ENCODE results near the gene TPPP.

TPPP gene

GRCh38 chr5:620586-621180, 72.5 kb downstream of the TPPP start:
- Histone ChIP-seq H4K20me1 (ENCODE audit: low read depth, low read length) (no peaks in the 10 kb centered on the region), H3K36me3 (ENCODE audit: low read length) (peaks cover 3% of the 10 kb centered on the region; the same call in 1 of the 2 replicates), H2AFZ (ENCODE audit: low read depth, low read length, severe bottlenecking) (no peak overlapping the region)

DNA sequence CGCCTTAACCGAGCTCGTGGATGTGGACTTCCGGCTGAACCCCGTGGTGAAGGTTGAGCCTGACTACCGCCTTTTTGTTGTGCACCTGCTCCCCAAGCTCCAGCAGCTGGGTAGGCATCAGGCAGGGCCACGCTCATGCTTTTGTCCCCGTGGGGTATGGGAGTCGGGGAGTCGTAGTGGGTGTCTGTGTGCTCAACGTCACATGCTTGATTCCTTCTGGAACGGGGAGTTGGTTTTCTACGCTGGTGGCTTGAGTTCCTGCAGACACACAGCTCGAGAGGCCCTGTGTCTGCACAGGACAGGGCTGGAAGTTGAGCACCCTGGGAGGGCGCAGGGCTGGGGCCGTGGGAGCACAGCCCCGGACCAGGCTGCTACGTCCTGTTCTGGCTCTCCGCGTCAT, 73.0 kb downstream of the TPPP start:
- no peak overlapping the region for H3K27ac ChIP-seq (ENCODE audit: low read depth, low read length)
- no peaks in the 10 kb centered on the region for H3K9me3 ChIP-seq (ENCODE audit: insufficient read depth, low read length)
- H3F3A ChIP-seq (ENCODE audit: insufficient read depth) = no peaks in the 10 kb centered on the region
- H3K4me3 ChIP-seq (ENCODE audit: insufficient read depth, low read length, poor library complexity, severe bottlenecking) = no peak overlapping the region
- no peaks in the 10 kb centered on the region for H3K9me2 ChIP-seq (replicated peaks; ENCODE audit: insufficient read depth, low read length)
- peaks cover 28% of the 10 kb centered on the region for H3K79me2 ChIP-seq (ENCODE audit: insufficient read depth, low read length)
- H3K4me2 ChIP-seq (ENCODE audit: low read depth, low read length, poor library complexity, severe bottlenecking) = no peak overlapping the region
- peaks cover 3% of the 10 kb centered on the region; the same call in 1 of the 2 replicates for H3K36me3 ChIP-seq (ENCODE audit: low read length)
- no peaks in the 10 kb centered on the region for H3K27me3 ChIP-seq (ENCODE audit: low read length)
- H3K9ac ChIP-seq (ENCODE audit: low read length) = no peak overlapping the region
- no peak overlapping the region for H2AFZ ChIP-seq (ENCODE audit: low read depth, low read length, severe bottlenecking)
- H4K20me1 ChIP-seq (ENCODE audit: low read depth, low read length) = no peaks in the 10 kb centered on the region
- no peak for TF ChIP-seq CTCF (IDR thresholded peaks at IDR 0.05; ENCODE audit: insufficient read depth, low read length, poor library complexity, severe bottlenecking)
- no peak for TF ChIP-seq EZH2phosphoT487 (conservative IDR thresholded peaks at IDR 0.05; ENCODE audit: low read length)

More at GRCh38 chr5:620586-621180, 72.5 kb downstream of the TPPP start:
- no peaks in the 10 kb centered on the region for H3K9me2 ChIP-seq (replicated peaks; ENCODE audit: insufficient read depth, low read length)
- no peaks in the 10 kb centered on the region for H3K9me3 ChIP-seq (ENCODE audit: insufficient read depth, low read length)
- TF ChIP-seq CTCF (IDR thresholded peaks at IDR 0.05; ENCODE audit: insufficient read depth, low read length, poor library complexity, severe bottlenecking) (no peak), EZH2phosphoT487 (conservative IDR thresholded peaks at IDR 0.05; ENCODE audit: low read length) (no peak)
- H3K27ac ChIP-seq (ENCODE audit: low read depth, low read length) = no peak overlapping the region
- H3F3A ChIP-seq (ENCODE audit: insufficient read depth) = no peaks in the 10 kb centered on the region
- H3K4me2 ChIP-seq (ENCODE audit: low read depth, low read length, poor library complexity, severe bottlenecking) = no peak overlapping the region
- peaks cover 23% of the 10 kb centered on the region for H3K79me2 ChIP-seq (ENCODE audit: insufficient read depth, low read length)
- no peaks in the 10 kb centered on the region for H3K27me3 ChIP-seq (ENCODE audit: low read length)
- H3K4me3 ChIP-seq (ENCODE audit: insufficient read depth, low read length, poor library complexity, severe bottlenecking) = no peak overlapping the region
- H3K9ac ChIP-seq (ENCODE audit: low read length) = no peak overlapping the region

DNA sequence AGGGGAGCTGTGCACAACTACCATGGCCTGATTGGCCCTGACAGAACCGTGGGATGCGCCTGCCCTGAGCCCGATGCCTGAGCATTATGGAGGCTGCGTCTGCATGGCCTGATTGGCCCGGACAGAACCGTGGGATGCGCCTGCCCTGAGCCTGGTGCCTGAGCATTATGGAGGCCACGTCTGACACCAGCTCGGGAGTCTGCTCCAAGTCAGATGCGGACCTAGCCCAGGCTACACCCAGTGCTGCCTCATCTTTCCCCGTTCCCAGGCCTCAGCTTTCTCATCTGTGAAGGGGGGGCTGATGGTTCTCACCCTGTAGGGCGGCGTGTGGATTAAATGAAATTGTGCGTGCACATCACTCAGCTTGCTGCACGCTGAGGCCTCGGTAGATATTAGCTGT, 73.7 kb downstream of the TPPP start:
- no peak overlapping the region for H3K27ac ChIP-seq (ENCODE audit: low read depth, low read length)
- H3K27me3 ChIP-seq (ENCODE audit: low read length) = no peaks in the 10 kb centered on the region
- H3K36me3 ChIP-seq (ENCODE audit: low read length) = peaks cover 8% of the 10 kb centered on the region
- H3K9me2 ChIP-seq (replicated peaks; ENCODE audit: insufficient read depth, low read length) = no peaks in the 10 kb centered on the region
- H3K79me2 ChIP-seq (ENCODE audit: insufficient read depth, low read length) = peaks cover 36% of the 10 kb centered on the region
- H3K4me2 ChIP-seq (ENCODE audit: low read depth, low read length, poor library complexity, severe bottlenecking) = no peak overlapping the region
- TF ChIP-seq EZH2phosphoT487 (conservative IDR thresholded peaks at IDR 0.05; ENCODE audit: low read length) (no peak), CTCF (IDR thresholded peaks at IDR 0.05; ENCODE audit: insufficient read depth, low read length, poor library complexity, severe bottlenecking) (no peak)
- H3F3A ChIP-seq (ENCODE audit: insufficient read depth) = no peaks in the 10 kb centered on the region
- H3K4me3 ChIP-seq (ENCODE audit: insufficient read depth, low read length, poor library complexity, severe bottlenecking) = no peak overlapping the region
- H3K9ac ChIP-seq (ENCODE audit: low read length) = no peak overlapping the region
- no peak overlapping the region for H2AFZ ChIP-seq (ENCODE audit: low read depth, low read length, severe bottlenecking)
- H3K9me3 ChIP-seq (ENCODE audit: insufficient read depth, low read length) = no peaks in the 10 kb centered on the region
- no peaks in the 10 kb centered on the region for H4K20me1 ChIP-seq (ENCODE audit: low read depth, low read length)
